GM12875 (cell line): ENCODE data around the gene TPSG1.
"Not testable (repeated sequence)": the region's sequence is repeated elsewhere in the genome, so short reads cannot be mapped to it uniquely, and the experiment has no call there.

Experiments
- H3K4me3 ChIP-seq: one replicate; pipeline ENCODE4 v1.5.1; 2011; ENCODE audit warnings: low read depth, low read length, control low read depth
- TF ChIP-seq, protein P1 (sequence below): IDR thresholded peaks from 2 replicates; pipeline ENCODE4 v1.5.1; 2011; ENCODE audit warnings: low read depth, mild to moderate bottlenecking, control low read depth, inconsistent platforms, low read length, moderate library complexity, borderline replicate concordance; ENCODE audit not compliant: insufficient read depth

The TPSG1 gene

GRCh38 chr16:1196494-1196893 lies 28.6 kb downstream of the TPSG1 start:
- H3K4me3 ChIP-seq = no peak overlapping the region
- TF ChIP-seq, protein P1, sequence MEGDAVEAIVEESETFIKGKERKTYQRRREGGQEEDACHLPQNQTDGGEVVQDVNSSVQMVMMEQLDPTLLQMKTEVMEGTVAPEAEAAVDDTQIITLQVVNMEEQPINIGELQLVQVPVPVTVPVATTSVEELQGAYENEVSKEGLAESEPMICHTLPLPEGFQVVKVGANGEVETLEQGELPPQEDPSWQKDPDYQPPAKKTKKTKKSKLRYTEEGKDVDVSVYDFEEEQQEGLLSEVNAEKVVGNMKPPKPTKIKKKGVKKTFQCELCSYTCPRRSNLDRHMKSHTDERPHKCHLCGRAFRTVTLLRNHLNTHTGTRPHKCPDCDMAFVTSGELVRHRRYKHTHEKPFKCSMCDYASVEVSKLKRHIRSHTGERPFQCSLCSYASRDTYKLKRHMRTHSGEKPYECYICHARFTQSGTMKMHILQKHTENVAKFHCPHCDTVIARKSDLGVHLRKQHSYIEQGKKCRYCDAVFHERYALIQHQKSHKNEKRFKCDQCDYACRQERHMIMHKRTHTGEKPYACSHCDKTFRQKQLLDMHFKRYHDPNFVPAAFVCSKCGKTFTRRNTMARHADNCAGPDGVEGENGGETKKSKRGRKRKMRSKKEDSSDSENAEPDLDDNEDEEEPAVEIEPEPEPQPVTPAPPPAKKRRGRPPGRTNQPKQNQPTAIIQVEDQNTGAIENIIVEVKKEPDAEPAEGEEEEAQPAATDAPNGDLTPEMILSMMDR = no peak

GRCh38 chr16:1195393-1195666 lies 29.7 kb downstream of the TPSG1 start:
- TF ChIP-seq, protein P1 = no peak
- no peak overlapping the region for H3K4me3 ChIP-seq

GRCh38 chr16:1194665-1195392 lies 30.2 kb downstream of the TPSG1 start:
- TF ChIP-seq, protein P1 = peak; percentile 46
- H3K4me3 ChIP-seq = no peak overlapping the region

DNA sequence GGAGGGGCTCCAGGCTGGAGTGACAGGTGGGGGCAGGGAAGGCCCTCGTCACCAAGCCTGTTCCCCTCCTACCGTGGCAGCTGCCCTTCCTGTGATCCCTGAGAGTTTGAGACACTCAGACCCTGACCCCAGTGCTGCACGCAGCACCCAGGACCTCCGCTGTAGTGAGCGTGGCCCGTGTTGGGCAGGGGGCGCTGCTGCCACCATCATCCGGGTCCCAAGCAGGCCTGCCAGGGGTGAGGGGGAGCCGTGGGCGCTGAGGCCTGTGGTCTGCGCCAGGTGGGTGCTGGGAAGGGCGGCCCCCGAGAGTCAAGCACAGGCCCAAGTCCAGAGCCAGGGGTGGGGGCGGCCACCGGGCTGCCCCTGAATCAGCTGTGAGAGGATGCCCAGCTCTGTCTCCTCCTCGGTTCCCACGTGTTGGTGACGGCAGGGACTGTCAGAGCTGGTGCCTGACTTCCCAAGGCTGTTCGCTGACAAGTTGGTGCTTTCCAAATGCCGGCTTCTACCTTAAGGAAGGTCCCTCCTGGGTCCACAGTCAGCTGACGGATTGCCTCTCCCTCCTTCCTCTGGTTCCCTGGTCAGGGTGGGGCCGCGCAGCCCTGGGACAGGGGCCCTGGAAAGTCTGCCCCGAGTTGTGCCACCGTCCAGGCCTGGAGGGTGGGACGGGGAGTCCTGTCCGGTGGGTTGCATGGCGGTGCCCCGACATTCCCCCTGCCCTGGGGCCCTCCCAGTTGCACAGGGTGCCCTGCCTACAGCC lies 31.1 kb downstream of the TPSG1 start:
- TF ChIP-seq, protein P1 = no peak
- no peak overlapping the region for H3K4me3 ChIP-seq

DNA sequence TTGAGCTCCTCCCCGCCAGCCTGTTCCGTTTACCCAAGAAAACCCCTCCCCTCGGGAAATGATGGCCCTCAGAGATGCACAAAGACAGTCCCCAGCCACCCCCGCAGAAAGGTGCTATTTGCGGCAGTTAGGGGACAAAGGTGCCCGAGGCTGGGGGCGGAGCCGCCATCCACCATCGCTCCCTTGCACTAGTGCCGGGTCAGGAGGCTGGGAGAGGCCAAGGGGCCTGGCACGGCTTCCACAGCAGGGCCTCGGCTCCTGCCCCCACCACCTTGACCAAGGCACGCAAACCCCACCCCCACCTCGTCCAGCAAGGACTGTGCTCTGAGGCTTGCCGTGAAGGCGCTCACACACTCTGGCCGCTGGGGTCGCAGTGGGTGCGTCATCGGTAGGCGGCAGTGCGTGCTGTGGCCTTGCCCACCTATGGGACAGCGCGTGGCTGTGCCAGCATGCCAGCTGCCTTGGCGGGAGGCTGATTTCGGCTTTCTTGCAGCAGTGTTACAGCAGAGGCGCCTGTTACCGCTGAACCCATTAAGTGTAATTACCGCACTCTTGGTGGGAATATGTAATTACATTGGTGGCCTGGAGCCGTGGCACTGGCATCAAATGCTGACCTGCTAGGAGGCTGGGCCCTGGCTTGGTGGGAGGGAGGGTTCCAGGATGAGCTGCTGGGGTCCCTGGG lies 31.8 kb downstream of the TPSG1 start:
- H3K4me3 ChIP-seq = no peak overlapping the region
- TF ChIP-seq, protein P1 = no peak

DNA sequence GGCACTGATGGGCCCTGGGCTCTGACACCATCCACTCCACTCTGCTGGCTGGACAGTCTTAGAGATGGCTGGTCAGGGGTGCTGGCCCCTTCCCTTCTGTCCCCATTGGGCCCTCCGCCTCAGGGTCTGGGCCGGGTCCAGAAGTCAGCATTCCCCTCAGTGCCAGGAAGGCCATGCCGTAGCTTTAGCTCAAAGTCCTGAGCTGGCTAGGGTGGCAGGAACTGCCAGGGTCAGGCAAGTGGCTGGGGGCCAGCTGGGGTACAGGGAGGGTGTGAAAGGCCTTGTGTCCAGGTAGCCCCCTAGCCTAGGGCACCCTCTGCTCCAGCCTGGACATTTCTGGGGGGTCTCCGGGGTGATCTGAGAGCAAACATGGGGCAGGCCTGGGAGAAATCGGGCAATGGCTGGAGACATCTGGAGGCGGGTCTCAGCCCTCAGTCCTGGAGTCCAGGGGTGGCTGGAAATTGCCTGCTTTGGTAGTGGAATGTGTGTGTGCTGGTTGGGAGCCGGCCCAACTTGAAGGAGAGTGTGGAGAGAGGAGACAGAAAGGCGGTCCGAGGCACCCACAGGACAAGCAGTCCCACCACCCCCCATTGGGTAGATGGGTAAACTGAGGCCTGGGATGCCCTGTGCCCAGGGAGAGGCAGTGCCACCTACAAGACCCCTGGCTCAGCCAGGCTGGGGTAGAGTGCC lies 32.5 kb downstream of the TPSG1 start:
- TF ChIP-seq, protein P1 = no peak
- H3K4me3 ChIP-seq = no peak overlapping the region

- not testable (repeated sequence) for H3K4me3 ChIP-seq
Measured at GRCh38 chr16:1190789-1191188, 34.3 kb downstream of the TPSG1 start.
